Naive thymus-derived CD8-positive, alpha-beta T cell (primary cell): ENCODE data around the gene RANBP6. TPM values are rescaled to one million over a fixed set of nuclear protein-coding genes. Genes with fewer than 3 reads are reported as not detected.

Experiments used
- ATAC-seq, 2 donors: fragments of 150-1000 bp; cut with Tn5 transposase in 1 of 2; sonication (Bioruptor Pico), chemical (Tn5 transposase) in 1 of 2; 1 replicate in 1 of 2; 2 replicates in 1 of 2; pipeline ENCODE4 v1.10.0; 2021; ENCODE audit warnings: mild to moderate bottlenecking in 2 of 2, moderate library complexity in 2 of 2
- POLR2A ChIA-PET: fragments of 350-600 bp; sonication (Branson Sonifier 250); formaldehyde crosslinking; loops from one replicate; lab custom pipeline; 2021; ENCODE audit warnings: antibody characterized with exemption; lab: Charles Lee
- DNase-seq, 10 donors: peaks; one replicate each; pipeline versions ENCODE4 v3.0.0 to v3.0.0-alpha.2; 2020 to 2022
- H3K27ac Mint-ChIP-seq, 10 donors: one replicate each; pipeline ENCODE4 v1.8.0; 2020 to 2022; ENCODE audit warnings: mild to moderate bottlenecking in 10 of 10, mixed read lengths in 10 of 10, moderate library complexity in 4 of 10, inconsistent platforms in 1 of 10
- H3K27me3 Mint-ChIP-seq, 5 donors: one replicate each; pipeline ENCODE4 v1.8.0; 2021 to 2022; ENCODE audit warnings: mixed read lengths in 5 of 5
- H3K36me3 Mint-ChIP-seq, 3 donors: one replicate each; pipeline ENCODE4 v1.8.0; 2020 to 2022; ENCODE audit warnings: mixed read lengths in 3 of 3, mild to moderate bottlenecking in 2 of 3, inconsistent platforms in 1 of 3
- H3K4me1 Mint-ChIP-seq, 4 donors: one replicate each; pipeline ENCODE4 v1.8.0; 2021 to 2022; ENCODE audit warnings: mixed read lengths in 4 of 4
- H3K4me3 Mint-ChIP-seq, 10 donors: one replicate each; pipeline ENCODE4 v1.8.0; 2020 to 2022; ENCODE audit warnings: mild to moderate bottlenecking in 10 of 10, mixed read lengths in 10 of 10, moderate library complexity in 6 of 10, inconsistent platforms in 1 of 10
- H3K9me3 Mint-ChIP-seq, 9 donors: one replicate each; pipeline ENCODE4 v1.8.0; 2020 to 2022; ENCODE audit warnings: mixed read lengths in 9 of 9, mild to moderate bottlenecking in 3 of 9, inconsistent platforms in 1 of 9, moderate library complexity in 1 of 9
- microRNA-seq: library from miRNA; unstranded; fragments of <30 nt; microRNA quantifications from one replicate; pipeline ENCODE4 v1.2.0, GENCODE V29; 2022; ENCODE audit warnings: borderline microRNAs expressed
- polyA plus RNA-seq, 3 donors: library from polyadenylated mRNA; unstranded; fragments of 300-500 nt; fragmentation: Illumina TruSeq; gene quantifications; one replicate each; pipeline ENCODE4 v1.2.3, GENCODE V29; 2021
- total RNA-seq, 8 experiments: library from RNA in 2 of 8; stranded (reverse) in 2 of 8; gene quantifications; one replicate each; pipeline ENCODE4 v1.2.3 and lab custom pipeline; 2021 to 2026

Gene RANBP6
- total and polyA plus RNA-seq, 5 experiments from 2014 or later = 21.0 to 37.3 (median 24.9) TPM

- peaks cover 4 to 27% (median 6%) of the 10 kb centered on the region in 3 donors for H3K36me3 Mint-ChIP-seq
- peak overlapping the region in 7 of 10 donors; percentile 1 to 53 (median 3) for H3K4me3 Mint-ChIP-seq
- DNase-seq (no peak), ATAC-seq (no peak)
- peak overlapping the region in 1 of 10 donors; percentile 16 for H3K27ac Mint-ChIP-seq
- H3K4me1 Mint-ChIP-seq = peaks cover 27 to 81% (median 61%) of the 10 kb centered on the region in 4 donors
- H3K9me3 Mint-ChIP-seq = no peaks in the 10 kb centered on the region
- POLR2A ChIA-PET = no interaction called here
- no peaks in the 10 kb centered on the region for H3K27me3 Mint-ChIP-seq
Observed at GRCh38 chr9:6000955-6001354, 14.5 kb downstream of the RANBP6 start.

- Mint-ChIP-seq H3K4me3 (peak overlapping the region in 1 of 10 donors; percentile 53), H3K27me3 (no peaks in the 10 kb centered on the region), H3K4me1 (peaks cover 35 to 78% (median 65%) of the 10 kb centered on the region in 4 donors), H3K9me3 (no peaks in the 10 kb centered on the region), H3K27ac (peak overlapping the region in 1 of 10 donors; percentile 6), H3K36me3 (peaks cover 4 to 22% (median 5%) of the 10 kb centered on the region in 3 donors)
- no peak for DNase-seq
- ATAC-seq = no peak
- POLR2A ChIA-PET = interaction anchor here (0.8 kb wide), 1 partner anchor 16 kb away, joined by 3 read pairs; the partner anchor contains the start of gene RANBP6
Observed at GRCh38 chr9:5999443-6000101, 15.9 kb downstream of the RANBP6 start.

DNA sequence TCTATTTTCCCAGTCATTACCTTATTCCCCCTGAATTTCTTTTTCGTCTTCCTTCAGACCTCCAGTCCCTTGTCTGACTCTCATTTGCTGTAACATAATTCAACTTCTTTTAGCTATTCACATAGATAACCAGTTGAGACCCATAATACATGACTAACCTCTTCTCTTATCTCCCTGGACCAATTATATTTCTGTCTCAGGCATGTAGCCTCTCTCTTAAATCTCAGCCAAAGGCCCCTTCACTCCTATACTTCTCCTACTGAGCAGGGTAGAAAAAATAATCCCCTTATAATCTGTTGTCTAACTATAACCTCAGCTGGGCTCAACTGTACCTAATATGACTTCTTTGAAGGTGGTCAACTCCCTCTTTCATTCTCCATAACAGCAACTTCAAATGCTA, 20.9 kb downstream of the RANBP6 start:
- no peak for DNase-seq
- no peak for ATAC-seq
- H3K36me3 Mint-ChIP-seq = peaks cover 0 to 9% (median 0%) of the 10 kb centered on the region in 3 donors
- H3K4me3 Mint-ChIP-seq = peak overlapping the region in 1 of 10 donors; percentile 15
- H3K27ac Mint-ChIP-seq = peak overlapping the region in 2 of 10 donors; percentile 20 to 76
- H3K27me3 Mint-ChIP-seq = no peaks in the 10 kb centered on the region
- POLR2A ChIA-PET = interaction anchor here (1.0 kb wide), 1 partner anchor 21 kb away, joined by 3 read pairs; the partner anchor contains the start of gene RANBP6
- no peaks in the 10 kb centered on the region for H3K9me3 Mint-ChIP-seq
- H3K4me1 Mint-ChIP-seq = peaks cover 29 to 60% (median 54%) of the 10 kb centered on the region in 4 donors

- H3K4me1 Mint-ChIP-seq = peaks cover 9 to 32% (median 14%) of the 10 kb centered on the region in 4 donors
- DNase-seq (no peak), ATAC-seq (no peak)
- no peak overlapping the region for H3K4me3 Mint-ChIP-seq
- no peaks in the 10 kb centered on the region for H3K27me3 Mint-ChIP-seq
- POLR2A ChIA-PET = no interaction called here
- H3K9me3 Mint-ChIP-seq = no peaks in the 10 kb centered on the region
- peaks cover 5 to 50% (median 20%) of the 10 kb centered on the region in 3 donors for H3K36me3 Mint-ChIP-seq
- H3K27ac Mint-ChIP-seq = peak overlapping the region in 1 of 10 donors; percentile 48
Observed at GRCh38 chr9:5988265-5988664, 27.2 kb downstream of the RANBP6 start.

DNA sequence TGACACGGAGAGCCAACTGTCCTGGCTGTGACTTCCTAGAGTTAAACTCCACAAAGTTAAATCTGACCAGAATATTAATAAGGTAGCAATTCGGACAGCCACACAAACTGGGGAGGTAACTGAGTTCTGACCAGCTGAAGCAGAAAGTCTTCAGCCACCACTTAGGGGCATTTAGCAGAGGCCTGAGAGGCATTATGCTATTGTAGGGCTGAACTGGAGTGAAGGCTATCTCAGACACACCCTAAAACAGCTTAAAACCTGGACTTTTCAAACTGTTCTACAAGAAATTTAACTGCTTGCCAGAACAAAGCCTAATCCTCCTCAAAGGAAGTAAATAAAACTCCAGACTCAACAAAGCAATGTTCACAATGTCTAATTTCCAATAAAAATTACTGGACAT, 32.4 kb downstream of the RANBP6 start:
- H3K4me1 Mint-ChIP-seq = peaks cover 0 to 25% (median 9%) of the 10 kb centered on the region in 4 donors
- H3K9me3 Mint-ChIP-seq = no peaks in the 10 kb centered on the region
- peak overlapping the region in 1 of 10 donors; percentile 3 for H3K27ac Mint-ChIP-seq
- ATAC-seq (no peak), DNase-seq (no peak)
- no peak overlapping the region for H3K4me3 Mint-ChIP-seq
- H3K36me3 Mint-ChIP-seq = peaks cover 11 to 65% (median 33%) of the 10 kb centered on the region in 3 donors
- POLR2A ChIA-PET = no interaction called here
- no peaks in the 10 kb centered on the region for H3K27me3 Mint-ChIP-seq

GRCh38 chr9:5982317-5982716, 33.1 kb downstream of the RANBP6 start:
- no peaks in the 10 kb centered on the region for H3K27me3 Mint-ChIP-seq
- no peak overlapping the region for H3K4me3 Mint-ChIP-seq
- H3K4me1 Mint-ChIP-seq = peaks cover 3 to 25% (median 9%) of the 10 kb centered on the region in 4 donors
- ATAC-seq (no peak), DNase-seq (no peak)
- H3K9me3 Mint-ChIP-seq = no peaks in the 10 kb centered on the region
- H3K27ac Mint-ChIP-seq = peak overlapping the region in 1 of 10 donors; percentile 29
- POLR2A ChIA-PET = no interaction called here
- peaks cover 11 to 65% (median 32%) of the 10 kb centered on the region in 3 donors for H3K36me3 Mint-ChIP-seq

- Mint-ChIP-seq H3K9me3 (peaks cover 0 to 5% (median 0%) of the 10 kb centered on the region in 9 donors), H3K36me3 (peaks cover 21 to 69% (median 54%) of the 10 kb centered on the region in 3 donors), H3K4me1 (peaks cover 10 to 37% (median 24%) of the 10 kb centered on the region in 4 donors), H3K27ac (no peak overlapping the region), H3K4me3 (no peak overlapping the region), H3K27me3 (no peaks in the 10 kb centered on the region)
- no peak for ATAC-seq
- POLR2A ChIA-PET = no interaction called here
- DNase-seq = no peak
Observed at GRCh38 chr9:5978523-5978922, 36.9 kb downstream of the RANBP6 start.

GRCh38 chr9:5976674-5977397, 38.6 kb downstream of the RANBP6 start:
- DNase-seq = no peak
- H3K36me3 Mint-ChIP-seq = peaks cover 15 to 70% (median 49%) of the 10 kb centered on the region in 3 donors
- peaks cover 16 to 44% (median 26%) of the 10 kb centered on the region in 4 donors for H3K4me1 Mint-ChIP-seq
- H3K27ac Mint-ChIP-seq = peak overlapping the region in 7 of 10 donors; percentile 1 to 79 (median 54)
- POLR2A ChIA-PET = no interaction called here
- peak overlapping the region in 1 of 10 donors; percentile 13 for H3K4me3 Mint-ChIP-seq
- no peaks in the 10 kb centered on the region for H3K27me3 Mint-ChIP-seq
- H3K9me3 Mint-ChIP-seq = peaks cover 0 to 5% (median 0%) of the 10 kb centered on the region in 9 donors
- no peak for ATAC-seq

GRCh38 chr9:5971740-5972139, 43.7 kb downstream of the RANBP6 start:
- peaks cover 8 to 30% (median 17%) of the 10 kb centered on the region in 4 donors for H3K4me1 Mint-ChIP-seq
- no peak overlapping the region for H3K27ac Mint-ChIP-seq
- ATAC-seq (no peak), DNase-seq (no peak)
- no peaks in the 10 kb centered on the region for H3K27me3 Mint-ChIP-seq
- H3K36me3 Mint-ChIP-seq = peaks cover 23 to 80% (median 58%) of the 10 kb centered on the region in 3 donors
- H3K9me3 Mint-ChIP-seq = peaks cover 0 to 5% (median 0%) of the 10 kb centered on the region in 9 donors
- H3K4me3 Mint-ChIP-seq = no peak overlapping the region
- POLR2A ChIA-PET = no interaction called here

Small RNA genes within 50 kb of the gene (microRNA-seq; reads per million reads assigned to microRNA genes)
- not detected for gene MIR4665

Other genes with a start within 250 kb of the RANBP6 start
- gene ERMP1, start 182.5 kb downstream of the RANBP6 start, total RNA-seq = 10 to 100 TPM; 16.1 to 16.8 TPM
- 10 to 100 TPM in 2 of 3 donors, 1 to 10 TPM in 1; 7.0 to 11.8 (median 10.8) TPM for gene ERMP1, start 182.5 kb downstream of the RANBP6 start, polyA plus RNA-seq
- not detected for gene MLANA, start 124.7 kb downstream of the RANBP6 start, total RNA-seq
- gene MLANA, start 124.7 kb downstream of the RANBP6 start, polyA plus RNA-seq = under 1 TPM in 2 of 3 donors, not detected in 1; 0.06 TPM
- gene IL33, start 200.2 kb upstream of the RANBP6 start, total RNA-seq = not detected
- gene IL33, start 200.2 kb upstream of the RANBP6 start, polyA plus RNA-seq = not detected